Skeletal muscle satellite cell (primary cell): ENCODE results near the gene GALNT13.

ENCODE experiments used
- H3K27me3 ChIP-seq: 2 replicates; pipeline ENCODE4 v1.7.0; 2013; ENCODE audit warnings: low read length; ENCODE audit not compliant: control insufficient read depth, insufficient read depth
- H3K36me3 ChIP-seq: 2 replicates; pipeline ENCODE4 v1.7.0; 2013; ENCODE audit warnings: mild to moderate bottlenecking, control low read depth, low read length; ENCODE audit not compliant: insufficient read depth
- H3K4me1 ChIP-seq: 2 replicates; pipeline ENCODE4 v1.7.0; 2013; ENCODE audit warnings: low read length; ENCODE audit not compliant: control insufficient read depth, insufficient read depth
- H3K4me2 ChIP-seq: 2 replicates; pipeline ENCODE4 v1.7.0; 2013; ENCODE audit warnings: mild to moderate bottlenecking, low read length
- H3K4me3 ChIP-seq: 2 replicates; pipeline ENCODE4 v1.7.0; 2013; ENCODE audit warnings: low read length
- H3K9ac ChIP-seq: 2 replicates; pipeline ENCODE4 v1.7.0; 2013; ENCODE audit warnings: mild to moderate bottlenecking, low read depth, low read length, moderate library complexity
- H3K9me3 ChIP-seq: replicated peaks from 2 replicates; pipeline ENCODE4 v1.7.0; 2013; ENCODE audit warnings: mild to moderate bottlenecking, control low read depth, low read length

Gene GALNT13

DNA sequence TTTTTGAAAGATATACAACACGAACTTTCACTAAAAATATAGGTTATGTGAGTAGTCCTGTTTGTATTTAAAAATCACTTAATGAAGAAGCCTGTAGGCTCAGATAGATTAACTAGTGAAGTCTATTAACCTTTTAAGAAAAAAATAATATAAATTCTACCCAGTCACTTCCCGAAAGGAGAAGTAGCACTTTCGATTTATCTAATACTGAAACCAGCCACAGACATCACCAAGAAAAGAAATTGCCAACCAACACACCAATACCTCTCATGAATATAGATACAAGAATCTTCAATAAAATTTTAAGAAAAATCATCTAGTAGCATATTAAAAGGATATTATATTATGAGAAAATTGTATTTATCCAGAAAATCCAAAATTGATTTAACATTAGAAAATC lies 160.5 kb downstream of the GALNT13 start:
- Histone ChIP-seq H3K9ac (no peak overlapping the region), H3K4me1 (no peaks in the 10 kb centered on the region), H3K36me3 (no peaks in the 10 kb centered on the region), H3K4me3 (no peak overlapping the region), H3K4me2 (no peak overlapping the region), H3K27me3 (no peaks in the 10 kb centered on the region), H3K9me3 (no peaks in the 10 kb centered on the region)

- H3K27me3 ChIP-seq = no peaks in the 10 kb centered on the region
- no peaks in the 10 kb centered on the region for H3K36me3 ChIP-seq
- H3K9me3 ChIP-seq = no peaks in the 10 kb centered on the region
- no peak overlapping the region for H3K9ac ChIP-seq
- H3K4me1 ChIP-seq = no peaks in the 10 kb centered on the region
- no peak overlapping the region for H3K4me3 ChIP-seq
- H3K4me2 ChIP-seq = no peak overlapping the region
Observed at GRCh38 chr2:154046493-154046892, 174.8 kb downstream of the GALNT13 start.

DNA sequence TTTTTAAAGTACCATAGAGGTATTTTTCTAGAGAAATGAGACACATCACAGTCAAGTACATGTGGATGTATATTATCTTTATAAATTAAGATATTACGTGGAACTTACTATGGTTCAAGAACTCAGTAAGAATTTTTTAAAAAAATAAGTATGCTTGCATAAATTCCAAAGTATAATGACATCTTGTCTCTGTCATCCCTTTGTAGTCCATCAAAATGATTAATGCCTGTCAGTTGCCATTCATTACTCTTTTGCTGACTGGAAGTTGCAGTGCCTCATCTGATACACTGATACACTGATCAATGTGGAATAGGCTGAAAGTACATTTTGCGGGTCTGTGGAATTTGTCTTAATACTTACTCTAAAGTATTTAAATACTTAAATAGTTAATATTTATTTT lies 177.2 kb downstream of the GALNT13 start:
- H3K4me3 ChIP-seq = no peak overlapping the region
- no peaks in the 10 kb centered on the region for H3K9me3 ChIP-seq
- H3K27me3 ChIP-seq = no peaks in the 10 kb centered on the region
- no peaks in the 10 kb centered on the region for H3K4me1 ChIP-seq
- no peaks in the 10 kb centered on the region for H3K36me3 ChIP-seq
- H3K9ac ChIP-seq = no peak overlapping the region
- no peak overlapping the region for H3K4me2 ChIP-seq

- H3K9ac ChIP-seq = no peak overlapping the region
- H3K4me1 ChIP-seq = no peaks in the 10 kb centered on the region
- no peaks in the 10 kb centered on the region for H3K27me3 ChIP-seq
- no peak overlapping the region for H3K4me3 ChIP-seq
- H3K4me2 ChIP-seq = no peak overlapping the region
- H3K9me3 ChIP-seq = no peaks in the 10 kb centered on the region
- H3K36me3 ChIP-seq = no peaks in the 10 kb centered on the region
Observed at GRCh38 chr2:154049561-154049960, 177.8 kb downstream of the GALNT13 start.

DNA sequence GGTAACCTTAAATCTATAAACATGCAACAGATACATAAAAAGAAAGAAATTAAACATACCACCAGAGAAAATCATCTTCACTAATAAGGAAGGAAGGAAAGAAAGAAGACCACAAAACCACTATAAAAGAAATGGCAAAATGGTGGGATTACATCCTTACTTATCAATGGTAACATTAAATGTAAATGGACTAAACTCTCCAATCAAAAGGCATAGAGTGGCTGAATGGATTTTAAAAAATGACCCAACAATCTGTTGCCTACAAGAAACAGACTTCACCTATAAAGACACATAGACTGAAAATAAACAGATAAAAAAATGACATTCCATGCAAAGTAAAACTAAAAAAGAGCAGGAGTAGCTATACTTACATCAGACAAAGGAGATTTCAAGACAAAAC lies 195.4 kb downstream of the GALNT13 start:
- H3K27me3 ChIP-seq = no peaks in the 10 kb centered on the region
- no peak overlapping the region for H3K4me3 ChIP-seq
- no peak overlapping the region for H3K9ac ChIP-seq
- no peaks in the 10 kb centered on the region for H3K36me3 ChIP-seq
- H3K4me2 ChIP-seq = no peak overlapping the region
- H3K9me3 ChIP-seq = no peaks in the 10 kb centered on the region
- H3K4me1 ChIP-seq = no peaks in the 10 kb centered on the region

GRCh38 chr2:154078926-154079325 lies 207.2 kb downstream of the GALNT13 start:
- Histone ChIP-seq H3K9ac (no peak overlapping the region), H3K4me2 (no peak overlapping the region), H3K36me3 (no peaks in the 10 kb centered on the region), H3K4me1 (no peaks in the 10 kb centered on the region), H3K4me3 (no peak overlapping the region), H3K9me3 (no peaks in the 10 kb centered on the region), H3K27me3 (no peaks in the 10 kb centered on the region)

DNA sequence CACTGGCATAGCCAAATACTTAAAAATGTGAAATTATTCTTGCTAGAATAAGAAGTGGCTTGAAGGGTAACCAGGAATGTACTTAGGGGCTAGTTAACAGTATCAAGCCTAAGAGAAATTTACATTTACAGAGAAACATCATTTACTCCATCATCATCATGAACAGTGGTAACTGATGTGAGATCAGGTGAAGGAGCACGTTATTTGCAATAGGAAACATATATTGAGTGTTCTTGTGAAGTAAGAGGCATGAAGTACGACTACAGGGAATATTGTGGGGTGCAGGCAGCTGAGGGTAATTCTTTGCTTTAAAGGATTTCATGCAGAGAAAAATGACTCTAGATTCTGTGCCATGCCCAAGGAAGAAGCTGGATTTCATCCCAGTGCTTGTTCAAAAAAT lies 220.8 kb downstream of the GALNT13 start:
- no peaks in the 10 kb centered on the region for H3K4me1 ChIP-seq
- H3K27me3 ChIP-seq = no peaks in the 10 kb centered on the region
- no peaks in the 10 kb centered on the region for H3K36me3 ChIP-seq
- H3K4me2 ChIP-seq = no peak overlapping the region
- H3K4me3 ChIP-seq = no peak overlapping the region
- no peak overlapping the region for H3K9ac ChIP-seq
- H3K9me3 ChIP-seq = no peaks in the 10 kb centered on the region

- H3K27me3 ChIP-seq = no peaks in the 10 kb centered on the region
- no peaks in the 10 kb centered on the region for H3K9me3 ChIP-seq
- H3K4me1 ChIP-seq = no peaks in the 10 kb centered on the region
- H3K36me3 ChIP-seq = no peaks in the 10 kb centered on the region
- H3K4me2 ChIP-seq = no peak overlapping the region
- H3K4me3 ChIP-seq = no peak overlapping the region
- H3K9ac ChIP-seq = no peak overlapping the region
Observed at GRCh38 chr2:154093856-154094255, 222.1 kb downstream of the GALNT13 start.

DNA sequence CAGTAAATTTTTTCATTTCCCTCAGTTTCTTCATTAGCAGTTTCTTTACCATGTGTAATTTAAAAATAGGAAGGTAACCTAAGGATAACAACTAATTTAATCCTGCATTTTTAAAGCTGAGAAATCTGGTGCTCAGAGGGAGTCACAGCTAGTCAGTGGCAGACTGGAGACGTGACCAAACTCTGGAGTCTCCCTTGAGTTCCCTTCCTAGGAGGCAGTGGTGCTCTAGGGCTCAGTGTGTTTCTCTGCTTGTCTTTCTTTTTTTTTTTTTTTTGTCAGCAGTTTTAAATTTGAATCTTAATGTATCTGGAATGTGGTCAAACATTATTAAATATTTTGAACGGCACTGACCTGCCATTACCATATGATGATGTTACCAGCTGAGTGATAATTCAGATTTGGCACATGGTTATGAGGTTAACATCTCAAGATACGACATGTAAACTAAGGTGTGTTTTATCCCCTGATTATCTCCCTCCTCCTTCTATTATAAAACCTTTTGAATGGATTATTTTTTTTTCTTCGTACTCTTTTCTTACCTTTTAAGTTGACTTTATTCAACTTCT lies 226.2 kb downstream of the GALNT13 start:
- no peaks in the 10 kb centered on the region for H3K36me3 ChIP-seq
- H3K9ac ChIP-seq = no peak overlapping the region
- H3K27me3 ChIP-seq = no peaks in the 10 kb centered on the region
- no peaks in the 10 kb centered on the region for H3K9me3 ChIP-seq
- no peak overlapping the region for H3K4me3 ChIP-seq
- no peak overlapping the region for H3K4me2 ChIP-seq
- H3K4me1 ChIP-seq = no peaks in the 10 kb centered on the region

DNA sequence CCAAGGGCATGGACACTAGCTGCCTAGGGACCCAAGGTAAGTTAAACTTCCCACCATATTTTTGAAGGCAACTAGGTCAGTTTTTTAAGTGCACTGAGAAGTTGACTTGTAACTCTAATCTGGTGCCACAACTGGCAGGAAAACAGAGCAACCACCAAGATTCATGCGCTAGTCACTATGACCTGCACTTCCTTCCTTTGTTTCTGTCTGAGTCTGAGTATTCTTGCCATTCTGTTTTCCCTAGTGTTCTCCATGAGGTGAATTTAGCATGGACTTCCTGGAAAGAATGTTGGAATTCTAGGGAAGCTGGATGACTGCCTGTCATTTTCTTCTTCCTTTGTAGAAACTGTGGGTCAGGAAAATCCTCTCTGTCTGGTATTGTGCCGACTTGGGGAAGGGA lies 249.0 kb downstream of the GALNT13 start:
- H3K4me2 ChIP-seq = no peak overlapping the region
- no peaks in the 10 kb centered on the region for H3K9me3 ChIP-seq
- no peaks in the 10 kb centered on the region for H3K27me3 ChIP-seq
- no peak overlapping the region for H3K4me3 ChIP-seq
- no peaks in the 10 kb centered on the region for H3K4me1 ChIP-seq
- no peaks in the 10 kb centered on the region for H3K36me3 ChIP-seq
- H3K9ac ChIP-seq = no peak overlapping the region

DNA sequence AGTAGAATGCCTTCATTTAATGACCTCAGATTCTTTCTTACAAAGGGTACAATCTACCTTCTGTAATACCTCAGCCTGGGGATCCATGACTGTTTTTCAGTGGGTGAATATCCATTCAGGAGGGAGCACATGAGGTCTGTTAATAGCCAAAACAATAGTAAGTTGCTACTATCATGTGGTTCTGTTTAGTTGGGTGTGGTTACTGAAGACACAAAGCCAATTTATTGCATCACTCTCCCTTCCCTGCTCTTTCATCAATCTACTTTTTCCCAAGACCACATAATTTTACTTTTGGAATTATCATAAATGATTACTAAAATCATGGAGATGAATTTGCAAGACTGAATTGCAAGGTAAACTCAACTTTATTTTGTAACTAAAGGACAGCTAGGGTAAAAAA lies 254.2 kb downstream of the GALNT13 start:
- H3K4me2 ChIP-seq = no peak overlapping the region
- H3K36me3 ChIP-seq = no peaks in the 10 kb centered on the region
- no peak overlapping the region for H3K4me3 ChIP-seq
- no peaks in the 10 kb centered on the region for H3K4me1 ChIP-seq
- H3K9me3 ChIP-seq = no peaks in the 10 kb centered on the region
- H3K27me3 ChIP-seq = no peaks in the 10 kb centered on the region
- no peak overlapping the region for H3K9ac ChIP-seq

- Histone ChIP-seq H3K27me3 (no peaks in the 10 kb centered on the region), H3K36me3 (no peaks in the 10 kb centered on the region), H3K9me3 (no peaks in the 10 kb centered on the region), H3K4me1 (peaks cover 3% of the 10 kb centered on the region), H3K9ac (no peak overlapping the region), H3K4me2 (no peak overlapping the region), H3K4me3 (no peak overlapping the region)
Observed at GRCh38 chr2:154130821-154131220, 259.1 kb downstream of the GALNT13 start.
